HT-29 (cell line): ENCODE results near the gene CDC123. TPM values are rescaled to one million over a fixed set of nuclear protein-coding genes. Genes with fewer than 3 reads are reported as not detected.

ENCODE experiments used
- DNase-seq: peaks from one replicate; pipeline ENCODE4 v3.0.0-alpha.2; 2015; ENCODE audit warnings: low spot score
- total RNA-seq: library from RNA; depleted of rRNA; stranded (reverse); fragments of >200 nt; shearing (Covaris generic); gene quantifications from 2 replicates; pipeline ENCODE4 v1.2.3, GENCODE V29; 2014; rRNA removed

The CDC123 gene
- total RNA-seq, 1 experiment from 2014 or later: 116 TPM

- DNase-seq: no peak
Measured at GRCh38 chr10:12299222-12299965, 103.4 kb downstream of the CDC123 start.

Other genes with a start within 250 kb of the CDC123 start
- gene UPF2, start 153.4 kb upstream of the CDC123 start, total RNA-seq: 17.9 and 18.2 TPM in 2 replicates
- gene DHTKD1, start 127.2 kb upstream of the CDC123 start, total RNA-seq: 12.6 and 13.4 TPM in 2 replicates
- 2.2 and 6.3 TPM in 2 replicates for gene SEC61A2, start 66.5 kb upstream of the CDC123 start, total RNA-seq
- 40.7 and 56.7 TPM in 2 replicates for gene NUDT5, start 297 bp upstream of the CDC123 start, total RNA-seq
- gene CAMK1D, start 153.4 kb downstream of the CDC123 start, total RNA-seq: 0.15 and 0.18 TPM in 2 replicates